Left forelimb (tissue), 1 donor: ENCODE results near the gene CDK8.

Experiments
- DNase-seq: peaks from one replicate; pipeline ENCODE4 v3.0.0-alpha.2; 2018; ENCODE audit warnings: low spot score

CDK8 gene

GRCh38 chr13:26445092-26445491 lies 191.2 kb downstream of the CDK8 start:
- DNase-seq: no peak

DNA sequence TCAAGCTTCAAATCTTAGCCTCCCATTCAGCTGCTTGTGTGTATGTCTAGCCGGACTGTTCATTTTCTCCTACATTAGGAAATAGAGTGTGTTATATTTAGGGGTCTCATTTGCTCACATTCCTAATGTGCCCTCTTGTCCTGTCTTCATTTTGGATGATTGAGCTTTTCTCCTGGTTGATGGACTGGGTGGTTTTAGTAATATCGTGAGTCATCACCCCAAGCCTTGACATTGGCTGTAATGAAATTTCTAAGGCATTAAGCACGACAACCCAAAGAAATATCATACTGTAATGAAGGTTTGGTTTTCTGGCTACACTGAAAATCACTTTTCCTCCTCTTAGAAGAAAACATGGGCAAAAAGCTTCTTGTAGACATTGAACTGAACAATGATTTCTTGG lies 192.8 kb downstream of the CDK8 start:
- no peak for DNase-seq

- no peak for DNase-seq
Measured at GRCh38 chr13:26448032-26448431, 194.1 kb downstream of the CDK8 start.

GRCh38 chr13:26449063-26449848 lies 195.3 kb downstream of the CDK8 start:
- DNase-seq: no peak
